Activated B cell treated with CpG ODN at 0.5 μM for 24 hours (primary cell): ENCODE results near the gene ANAPC7. TPM values are rescaled to one million over a fixed set of nuclear protein-coding genes. Genes with fewer than 3 reads are reported as not detected.

Experiments used
- ATAC-seq: fragments of 200-7000 bp; cut with Tn5 transposase; one replicate; pipeline ENCODE4 v1.10.0; 2021; ENCODE audit warnings: low read depth, mild to moderate bottlenecking, moderate library complexity
- CTCF ChIA-PET: fragments of 350-600 bp; sonication (Branson Sonifier 250); formaldehyde crosslinking; loops from one replicate; lab custom pipeline; 2021; ENCODE audit warnings: antibody characterized with exemption; lab: Charles Lee
- POLR2A ChIA-PET: fragments of 350-600 bp; sonication (Branson Sonifier 250); formaldehyde crosslinking; loops from one replicate; lab custom pipeline; 2021; ENCODE audit warnings: antibody characterized with exemption; lab: Charles Lee
- DNase-seq: peaks from one replicate; pipeline ENCODE4 v3.0.0; 2022
- H3K27ac Mint-ChIP-seq: one replicate; pipeline ENCODE4 v1.8.0; 2020; ENCODE audit warnings: mixed read lengths
- H3K27me3 Mint-ChIP-seq: one replicate; pipeline ENCODE4 v1.8.0; 2021; ENCODE audit warnings: mixed read lengths
- H3K36me3 Mint-ChIP-seq: one replicate; pipeline ENCODE4 v1.8.0; 2021; ENCODE audit warnings: low read depth, mixed read lengths
- H3K4me1 Mint-ChIP-seq: one replicate; pipeline ENCODE4 v1.8.0; 2021; ENCODE audit warnings: mixed read lengths
- H3K4me3 Mint-ChIP-seq: one replicate; pipeline ENCODE4 v1.8.0; 2020; ENCODE audit warnings: mild to moderate bottlenecking, mixed read lengths
- H3K9me3 Mint-ChIP-seq: one replicate; pipeline ENCODE4 v1.8.0; 2020; ENCODE audit warnings: mixed read lengths
- CTCF ChIP-seq: fragments of 200-600 bp; IDR thresholded peaks from one replicate; pipeline ENCODE4 v1.8.0; 2022; ENCODE audit warnings: antibody characterized with exemption, mild to moderate bottlenecking
- intact Hi-C: fragments of 100-400 bp; cut with micrococcal nuclease; formaldehyde crosslinking; loops from one replicate; pipeline ENCODE4 v1.15.1; 2024
- total RNA-seq: library from RNA; stranded (reverse); gene quantifications from 2 replicates; pipeline ENCODE4 v1.2.3, GENCODE V29; 2022

The ANAPC7 gene, protein sequence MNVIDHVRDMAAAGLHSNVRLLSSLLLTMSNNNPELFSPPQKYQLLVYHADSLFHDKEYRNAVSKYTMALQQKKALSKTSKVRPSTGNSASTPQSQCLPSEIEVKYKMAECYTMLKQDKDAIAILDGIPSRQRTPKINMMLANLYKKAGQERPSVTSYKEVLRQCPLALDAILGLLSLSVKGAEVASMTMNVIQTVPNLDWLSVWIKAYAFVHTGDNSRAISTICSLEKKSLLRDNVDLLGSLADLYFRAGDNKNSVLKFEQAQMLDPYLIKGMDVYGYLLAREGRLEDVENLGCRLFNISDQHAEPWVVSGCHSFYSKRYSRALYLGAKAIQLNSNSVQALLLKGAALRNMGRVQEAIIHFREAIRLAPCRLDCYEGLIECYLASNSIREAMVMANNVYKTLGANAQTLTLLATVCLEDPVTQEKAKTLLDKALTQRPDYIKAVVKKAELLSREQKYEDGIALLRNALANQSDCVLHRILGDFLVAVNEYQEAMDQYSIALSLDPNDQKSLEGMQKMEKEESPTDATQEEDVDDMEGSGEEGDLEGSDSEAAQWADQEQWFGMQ
- total RNA-seq: 69.8 and 76.2 TPM in 2 replicates

GRCh38 chr12:110403146-110403975 lies at the start of gene ANAPC7:
Gene ANAPC7 (minus strand): TSS chr12:110403708. CDS start chr12:110403627, 81 bp downstream.
- ChIA-PET CTCF (interaction anchor here (1.8 kb wide), 1 partner anchor 28 kb away, joined by 8 read pairs; no protein-coding TSS in a partner anchor), POLR2A (interaction anchor here (0.6 to 2.2 kb wide), 8 partner anchors 13 to 123 kb away, joined by 3 to 19 read pairs (median 6); partner anchors contain the start of gene ARPC3)
- Mint-ChIP-seq H3K36me3 (peaks cover 32% of the 10 kb centered on the region), H3K4me3 (peak within 1 kb of the TSS; percentile 99), H3K9me3 (no peaks in the 10 kb centered on the region), H3K27ac (peak within 1 kb of the TSS; percentile 99), H3K4me1 (peaks cover 33% of the 10 kb centered on the region), H3K27me3 (no peaks in the 10 kb centered on the region)
- DNase-seq (peak; percentile 73), ATAC-seq (peak; percentile 94)
- TF ChIP-seq CTCF: no peak
- intact Hi-C loops: loop anchor here (1.0 to 2.0 kb wide), 6 partner anchors 28 to 391 kb away; partner anchors contain the start of genes ATP2A2, C12orf76, RAD9B and VPS29

GRCh38 chr12:110451263-110451662 lies 47.8 kb upstream of the ANAPC7 start:
- CTCF ChIA-PET: interaction anchor here (0.6 to 6.7 kb wide), 9 partner anchors 17 to 442 kb away, joined by 3 to 189 read pairs (median 16); partner anchors contain the start of genes FAM216A, GPN3, RAD9B and VPS29
- ATAC-seq (no peak), DNase-seq (no peak)
- no peak for TF ChIP-seq CTCF
- Mint-ChIP-seq H3K9me3 (no peaks in the 10 kb centered on the region), H3K27ac (peak overlapping the region; percentile 100), H3K4me3 (no peak overlapping the region), H3K27me3 (no peaks in the 10 kb centered on the region), H3K36me3 (peaks cover 51% of the 10 kb centered on the region), H3K4me1 (peaks cover 49% of the 10 kb centered on the region)
- intact Hi-C loops: no loop called here
- POLR2A ChIA-PET: interaction anchor here (0.6 to 3.4 kb wide), 7 partner anchors 11 to 326 kb away, joined by 3 to 106 read pairs (median 15); partner anchors contain the start of genes FAM216A and GPN3

GRCh38 chr12:110449799-110450497 lies 46.4 kb upstream of the ANAPC7 start, which contains the start of gene ARPC3:
Gene ARPC3 (minus strand): TSS chr12:110450337. CDS start chr12:110450260, 77 bp downstream.
- peak; percentile 92 for ATAC-seq
- Mint-ChIP-seq H3K36me3 (peaks cover 52% of the 10 kb centered on the region), H3K27ac (peak within 1 kb of the TSS; percentile 100), H3K9me3 (no peaks in the 10 kb centered on the region), H3K4me1 (peaks cover 48% of the 10 kb centered on the region), H3K4me3 (peak within 1 kb of the TSS; percentile 100), H3K27me3 (no peaks in the 10 kb centered on the region)
- intact Hi-C loops: loop anchor here (1.0 to 5.0 kb wide), 10 partner anchors 18 to 438 kb away; partner anchors contain the start of genes CCDC63, FAM216A, GPN3 and RAD9B
- no peak for TF ChIP-seq CTCF
- peak; percentile 92 for DNase-seq
- ChIA-PET POLR2A (interaction anchor here (0.6 to 3.4 kb wide), 64 partner anchors 9 to 1236 kb away, joined by 3 to 106 read pairs (median 5); partner anchors contain the start of genes ACAD10, ATP2A2, BRAP and CCDC63), CTCF (interaction anchor here (0.6 to 6.7 kb wide), 50 partner anchors 8 to 445 kb away, joined by 3 to 189 read pairs (median 4); partner anchors contain the start of genes FAM216A, GPN3, RAD9B and VPS29)

GRCh38 chr12:110444455-110444854 lies 40.9 kb upstream of the ANAPC7 start:
- no peak for DNase-seq
- no peak for ATAC-seq
- ChIA-PET CTCF (interaction anchor here (1.9 kb wide), 1 partner anchor 13 kb away, joined by 8 read pairs; no protein-coding TSS in a partner anchor), POLR2A (no interaction called here)
- Mint-ChIP-seq H3K4me1 (peaks cover 40% of the 10 kb centered on the region), H3K4me3 (no peak overlapping the region), H3K27ac (no peak overlapping the region), H3K27me3 (no peaks in the 10 kb centered on the region), H3K9me3 (no peaks in the 10 kb centered on the region), H3K36me3 (peaks cover 64% of the 10 kb centered on the region)
- no peak for TF ChIP-seq CTCF
- intact Hi-C loops: no loop called here
